GM12872 (cell line): ENCODE measurements around the gene KRTAP4-7.
"Not testable (repeated sequence)": the region's sequence is repeated elsewhere in the genome, so short reads cannot be mapped to it uniquely, and the experiment has no call there.

Experiments used
- TF ChIP-seq, protein P1 (sequence below): IDR thresholded peaks from 3 replicates; pipeline ENCODE4 v1.5.1; 2011; ENCODE audit warnings: low read depth, mild to moderate bottlenecking, low read length, moderate library complexity; ENCODE audit not compliant: insufficient read depth

KRTAP4-7 gene

DNA sequence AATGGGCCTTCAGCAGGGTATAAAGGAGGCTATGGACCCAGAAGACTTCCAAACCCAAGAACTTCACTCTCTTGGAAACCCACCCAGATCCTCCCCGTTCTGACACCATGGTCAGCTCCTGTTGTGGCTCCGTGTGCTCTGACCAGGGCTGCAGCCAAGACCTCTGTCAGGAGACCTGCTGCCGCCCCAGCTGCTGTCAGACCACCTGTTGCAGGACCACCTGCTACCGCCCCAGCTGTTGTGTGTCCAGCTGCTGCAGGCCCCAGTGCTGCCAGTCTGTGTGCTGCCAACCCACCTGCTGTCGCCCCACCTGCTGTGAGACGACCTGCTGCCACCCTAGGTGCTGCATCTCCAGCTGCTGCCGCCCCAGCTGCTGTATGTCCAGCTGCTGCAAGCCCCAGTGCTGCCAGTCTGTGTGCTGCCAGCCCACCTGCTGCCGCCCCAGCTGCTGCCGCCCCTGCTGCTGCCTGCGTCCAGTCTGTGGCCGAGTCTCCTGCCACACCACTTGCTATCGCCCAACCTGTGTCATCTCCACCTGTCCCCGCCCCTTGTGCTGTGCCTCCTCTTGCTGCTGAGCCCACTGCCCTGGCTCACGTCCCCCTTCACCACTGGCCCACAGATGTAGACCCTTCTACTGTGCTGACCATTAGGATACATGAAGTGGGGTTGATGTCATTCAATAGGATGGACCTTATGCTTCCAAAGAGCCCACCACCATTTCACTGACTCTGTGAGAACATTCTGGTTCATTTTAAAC is at the start of gene KRTAP4-7:
TSS of gene KRTAP4-7 (plus strand) at position 51 of the 757 bp plus-strand sequence. CDS start at position 108, 57 bp downstream.
- TF ChIP-seq, protein P1, sequence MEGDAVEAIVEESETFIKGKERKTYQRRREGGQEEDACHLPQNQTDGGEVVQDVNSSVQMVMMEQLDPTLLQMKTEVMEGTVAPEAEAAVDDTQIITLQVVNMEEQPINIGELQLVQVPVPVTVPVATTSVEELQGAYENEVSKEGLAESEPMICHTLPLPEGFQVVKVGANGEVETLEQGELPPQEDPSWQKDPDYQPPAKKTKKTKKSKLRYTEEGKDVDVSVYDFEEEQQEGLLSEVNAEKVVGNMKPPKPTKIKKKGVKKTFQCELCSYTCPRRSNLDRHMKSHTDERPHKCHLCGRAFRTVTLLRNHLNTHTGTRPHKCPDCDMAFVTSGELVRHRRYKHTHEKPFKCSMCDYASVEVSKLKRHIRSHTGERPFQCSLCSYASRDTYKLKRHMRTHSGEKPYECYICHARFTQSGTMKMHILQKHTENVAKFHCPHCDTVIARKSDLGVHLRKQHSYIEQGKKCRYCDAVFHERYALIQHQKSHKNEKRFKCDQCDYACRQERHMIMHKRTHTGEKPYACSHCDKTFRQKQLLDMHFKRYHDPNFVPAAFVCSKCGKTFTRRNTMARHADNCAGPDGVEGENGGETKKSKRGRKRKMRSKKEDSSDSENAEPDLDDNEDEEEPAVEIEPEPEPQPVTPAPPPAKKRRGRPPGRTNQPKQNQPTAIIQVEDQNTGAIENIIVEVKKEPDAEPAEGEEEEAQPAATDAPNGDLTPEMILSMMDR, result not testable (repeated sequence)

GRCh38 chr17:41034346-41034935 is 49.5 kb upstream of the KRTAP4-7 start, which contains the start of gene KRTAP1-3:
TSS of gene KRTAP1-3 (minus strand) at chr17:41034874. CDS start at chr17:41034821, 53 bp downstream.
- TF ChIP-seq, protein P1, result not testable (repeated sequence)

- TF ChIP-seq, protein P1, result no peak
These were observed 46.0 kb upstream of the KRTAP4-7 start for GRCh38 chr17:41037853-41038350.

GRCh38 chr17:41040783-41041571 is 43.0 kb upstream of the KRTAP4-7 start, which contains the start of gene KRTAP1-1:
TSS of gene KRTAP1-1 (minus strand) at chr17:41041450. CDS start at chr17:41041397, 53 bp downstream.
- TF ChIP-seq, protein P1, result not testable (repeated sequence)

- TF ChIP-seq, protein P1, result no peak
These were observed 41.0 kb upstream of the KRTAP4-7 start for GRCh38 chr17:41042953-41043352.

- TF ChIP-seq, protein P1, result not testable (repeated sequence)
These were observed 37.0 kb upstream of the KRTAP4-7 start, which contains the start of gene KRTAP2-1 for GRCh38 chr17:41046735-41047465. TSS of gene KRTAP2-1 (minus strand) at chr17:41047316. CDS start at chr17:41047267, 49 bp downstream.
